ENCODE measurements around the gene CNTROB.

Gene CNTROB

GRCh38 chr17:7911116-7911515, 20.9 kb upstream of the CNTROB start:
- Mint-ChIP-seq H3K4me3 (no peak overlapping the region), H3K27me3 (ENCODE audit: low read depth) (no peaks in the 10 kb centered on the region), H3K36me3 (ENCODE audit: low read depth) (peaks cover 54% of the 10 kb centered on the region), H3K27ac (peak overlapping the region in 1 of 3 experiments; percentile 43), H3K4me1 (peaks cover 25% of the 10 kb centered on the region), H3K9me3 (no peaks in the 10 kb centered on the region)
- TF ChIP-seq CTCF (IDR thresholded peaks at IDR 0.05; ENCODE audit: unreplicated experiment in 3 of 3), result no peak

- no peaks in the 10 kb centered on the region for H3K27me3 Mint-ChIP-seq (ENCODE audit: low read depth)
- no peaks in the 10 kb centered on the region for H3K9me3 Mint-ChIP-seq
- H3K36me3 Mint-ChIP-seq (ENCODE audit: low read depth), result peaks cover 37% of the 10 kb centered on the region
- peak overlapping the region; percentile 4 to 77 (median 72) for H3K4me3 Mint-ChIP-seq
- peak; percentile 58 to 70 (median 61) for TF ChIP-seq CTCF (IDR thresholded peaks at IDR 0.05; ENCODE audit: unreplicated experiment in 3 of 3)
- H3K27ac Mint-ChIP-seq, result peak overlapping the region; percentile 56 to 86 (median 65)
- peaks cover 35% of the 10 kb centered on the region for H3K4me1 Mint-ChIP-seq
Observed at GRCh38 chr17:7912927-7913524, 19.0 kb upstream of the CNTROB start.

GRCh38 chr17:7915179-7915610, 16.8 kb upstream of the CNTROB start:
- TF ChIP-seq CTCF (IDR thresholded peaks at IDR 0.05; ENCODE audit: unreplicated experiment in 3 of 3), result no peak
- peak overlapping the region; percentile 83 to 90 (median 90) for H3K4me3 Mint-ChIP-seq

GRCh38 chr17:7915611-7916384, 16.2 kb upstream of the CNTROB start, which contains the start of gene RNF227:
Gene RNF227, minus strand, starts transcription at chr17:7916289. Its CDS starts 94 bp downstream, at chr17:7916195.
- peaks cover 14% of the 10 kb centered on the region for H3K36me3 Mint-ChIP-seq (ENCODE audit: low read depth)
- peak within 1 kb of the TSS; percentile 91 to 95 (median 91) for H3K27ac Mint-ChIP-seq
- H3K9me3 Mint-ChIP-seq, result no peaks in the 10 kb centered on the region
- H3K27me3 Mint-ChIP-seq (ENCODE audit: low read depth), result peaks cover 4% of the 10 kb centered on the region
- no peak for TF ChIP-seq CTCF (IDR thresholded peaks at IDR 0.05; ENCODE audit: unreplicated experiment in 3 of 3)
- peak within 1 kb of the TSS; percentile 83 to 90 (median 90) for H3K4me3 Mint-ChIP-seq
- peaks cover 37% of the 10 kb centered on the region for H3K4me1 Mint-ChIP-seq

More at GRCh38 chr17:7915179-7915610, 16.8 kb upstream of the CNTROB start:
- Mint-ChIP-seq H3K4me1 (peaks cover 35% of the 10 kb centered on the region), H3K27me3 (ENCODE audit: low read depth) (peaks cover 4% of the 10 kb centered on the region), H3K36me3 (ENCODE audit: low read depth) (peaks cover 20% of the 10 kb centered on the region), H3K27ac (peak overlapping the region; percentile 82 to 91 (median 85)), H3K9me3 (no peaks in the 10 kb centered on the region)

- Mint-ChIP-seq H3K36me3 (ENCODE audit: low read depth) (peaks cover 9% of the 10 kb centered on the region), H3K4me1 (peaks cover 40% of the 10 kb centered on the region), H3K27ac (peak overlapping the region; percentile 91 to 95 (median 91)), H3K27me3 (ENCODE audit: low read depth) (peaks cover 4% of the 10 kb centered on the region), H3K4me3 (peak overlapping the region; percentile 77 to 86 (median 80)), H3K9me3 (no peaks in the 10 kb centered on the region)
- no peak for TF ChIP-seq CTCF (IDR thresholded peaks at IDR 0.05; ENCODE audit: unreplicated experiment in 3 of 3)
Observed at GRCh38 chr17:7916385-7916682, 15.7 kb upstream of the CNTROB start.

Data from nephron (organoid).